NCI-H187 treated with DMSO at 0.1 percent for 48 hours (cell line): ENCODE measurements around the gene NFATC2IP.
"Not testable (repeated sequence)": the region's sequence is repeated elsewhere in the genome, so short reads cannot be mapped to it uniquely, and the experiment has no call there.

Source experiments
- DNase-seq: peaks from one replicate; lab custom pipeline; 2025; lab: John Stamatoyannopoulos, UW

NFATC2IP gene

DNA sequence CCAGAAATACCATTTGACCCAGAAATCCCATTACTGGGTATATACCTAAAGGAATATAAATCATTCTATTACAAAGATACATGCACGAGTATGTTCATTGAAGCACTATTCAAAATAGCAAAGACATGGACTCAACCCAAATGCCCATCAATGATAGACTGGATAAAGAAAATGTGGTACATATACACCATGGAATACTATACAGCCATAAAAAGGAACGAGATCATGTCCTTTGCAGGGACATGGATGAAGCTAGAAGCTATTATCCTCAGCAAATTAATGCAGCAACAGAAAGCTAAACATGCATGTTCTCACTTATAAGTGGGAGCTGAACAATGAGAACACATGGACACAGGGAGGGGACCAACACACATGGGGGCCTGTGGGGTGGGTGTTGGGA is 24.5 kb upstream of the NFATC2IP start:
- DNase-seq: not testable (repeated sequence)

DNA sequence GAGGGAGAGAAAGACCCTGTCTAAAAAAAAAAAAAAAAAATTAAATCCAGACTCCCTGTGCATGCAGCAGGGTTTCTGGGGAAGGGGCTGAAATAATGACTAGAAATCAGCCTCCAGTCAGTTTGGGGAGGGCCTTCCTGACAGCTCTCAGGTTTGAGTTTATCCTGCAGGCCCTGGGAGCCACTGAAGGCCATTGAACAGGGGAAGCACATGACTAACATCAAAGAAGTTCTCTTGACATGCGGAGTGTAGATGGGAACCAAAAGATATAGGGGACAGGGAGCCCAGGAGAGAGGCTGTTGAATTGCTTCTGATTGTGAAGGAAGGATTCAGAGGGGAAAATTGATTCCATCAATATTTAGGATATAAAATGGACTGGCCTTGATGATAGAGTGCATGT is 22.9 kb upstream of the NFATC2IP start:
- no peak for DNase-seq

- no peak for DNase-seq
Observed at GRCh38 chr16:28930203-28930602, 20.5 kb upstream of the NFATC2IP start.

- no peak for DNase-seq
Observed at GRCh38 chr16:28930652-28931051, 20.1 kb upstream of the NFATC2IP start.

GRCh38 chr16:28931801-28932225 is 18.9 kb upstream of the NFATC2IP start, which contains the start of gene CD19:
Gene CD19 (plus strand): TSS chr16:28931971. CDS start chr16:28932001, 30 bp downstream.
- no peak for DNase-seq

- no peak for DNase-seq
Observed at GRCh38 chr16:28932339-28933141, 18.2 kb upstream of the NFATC2IP start.

DNA sequence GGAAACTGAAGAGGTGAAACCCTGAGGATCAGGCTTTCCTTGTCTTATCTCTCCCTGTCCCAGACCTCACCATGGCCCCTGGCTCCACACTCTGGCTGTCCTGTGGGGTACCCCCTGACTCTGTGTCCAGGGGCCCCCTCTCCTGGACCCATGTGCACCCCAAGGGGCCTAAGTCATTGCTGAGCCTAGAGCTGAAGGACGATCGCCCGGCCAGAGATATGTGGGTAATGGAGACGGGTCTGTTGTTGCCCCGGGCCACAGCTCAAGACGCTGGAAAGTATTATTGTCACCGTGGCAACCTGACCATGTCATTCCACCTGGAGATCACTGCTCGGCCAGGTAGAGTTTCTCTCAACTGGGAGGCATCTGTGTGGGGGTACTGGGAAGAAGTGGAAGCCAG is 17.6 kb upstream of the NFATC2IP start:
- no peak for DNase-seq

- DNase-seq: no peak
Observed at GRCh38 chr16:28935346-28935745, 15.4 kb upstream of the NFATC2IP start.

DNA sequence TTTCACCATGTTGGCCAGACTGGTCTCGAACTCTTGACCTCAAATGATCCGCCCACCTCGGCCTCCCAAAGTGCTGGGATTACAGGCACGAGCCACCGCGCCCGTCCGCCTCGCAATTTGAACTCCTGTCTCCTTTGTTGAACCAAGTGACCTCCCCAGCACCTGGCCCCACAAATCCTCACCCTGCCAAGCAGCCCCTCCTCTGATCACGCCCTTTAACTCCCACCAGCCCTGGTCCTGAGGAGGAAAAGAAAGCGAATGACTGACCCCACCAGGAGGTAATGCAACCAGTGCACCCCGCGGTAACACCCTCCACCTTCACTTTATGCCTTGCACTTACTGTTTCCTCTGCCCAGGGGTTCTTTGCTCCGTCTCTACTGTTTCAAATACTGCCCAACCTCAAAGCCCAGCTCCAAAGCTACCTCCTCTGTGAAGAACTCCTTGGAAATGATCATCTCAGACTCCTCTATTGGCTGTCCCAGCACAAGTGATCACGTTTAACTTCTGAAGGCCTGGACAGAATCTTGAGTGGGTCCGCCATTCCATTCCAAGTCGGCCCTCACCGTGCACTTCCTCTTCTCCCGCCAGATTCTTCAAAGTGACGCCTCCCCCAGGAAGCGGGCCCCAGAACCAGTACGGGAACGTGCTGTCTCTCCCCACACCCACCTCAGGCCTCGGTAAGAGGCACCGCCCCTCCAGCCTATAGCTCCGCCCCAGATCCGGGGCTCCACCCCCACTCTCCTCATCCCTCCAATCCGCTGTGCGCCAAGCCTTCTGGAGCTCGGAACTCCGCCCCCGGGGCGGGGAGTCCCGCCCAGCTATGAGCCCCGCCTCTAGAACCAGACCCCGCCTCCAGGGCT is 14.6 kb upstream of the NFATC2IP start:
- no peak for DNase-seq

DNA sequence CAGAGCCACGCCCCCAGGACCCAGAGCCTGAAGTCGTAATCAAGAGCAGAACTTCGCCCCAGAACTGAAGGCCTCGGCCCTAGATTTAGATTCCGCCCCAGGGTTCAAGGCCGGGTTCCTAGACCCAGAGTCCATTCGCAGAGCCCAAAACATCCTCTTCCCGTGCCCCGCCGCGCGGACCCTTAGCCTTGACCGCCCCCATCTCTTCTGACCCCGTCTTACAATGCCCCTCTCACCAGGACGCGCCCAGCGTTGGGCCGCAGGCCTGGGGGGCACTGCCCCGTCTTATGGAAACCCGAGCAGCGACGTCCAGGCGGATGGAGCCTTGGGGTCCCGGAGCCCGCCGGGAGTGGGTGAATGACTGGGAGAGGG is 14.0 kb upstream of the NFATC2IP start:
- DNase-seq: no peak

- no peak for DNase-seq
Observed at GRCh38 chr16:28937222-28937876, 13.4 kb upstream of the NFATC2IP start.

- DNase-seq: no peak
Observed at GRCh38 chr16:28938721-28939120, 12.0 kb upstream of the NFATC2IP start.

- not testable (repeated sequence) for DNase-seq
Observed at GRCh38 chr16:28939825-28940224, 10.9 kb upstream of the NFATC2IP start.

DNA sequence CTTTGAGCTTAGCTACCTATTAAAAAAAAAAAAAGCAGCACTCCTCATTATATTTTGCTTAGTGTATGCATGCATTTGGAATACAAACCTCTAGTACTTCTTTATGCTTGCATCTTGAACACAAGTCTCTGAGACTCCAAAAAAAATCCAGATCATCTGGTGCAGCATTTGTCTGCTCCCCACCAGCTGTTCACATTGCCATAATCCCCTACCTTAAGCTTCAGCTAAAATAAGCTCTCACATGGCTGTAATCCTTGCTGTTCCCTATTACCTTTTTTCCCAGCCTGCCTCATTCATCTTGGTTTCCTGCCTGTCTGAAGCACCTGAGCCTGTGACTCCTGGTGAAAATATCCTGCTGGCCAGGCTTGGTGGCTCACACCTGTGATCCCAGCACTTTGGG is 7.5 kb upstream of the NFATC2IP start:
- no peak for DNase-seq

DNA sequence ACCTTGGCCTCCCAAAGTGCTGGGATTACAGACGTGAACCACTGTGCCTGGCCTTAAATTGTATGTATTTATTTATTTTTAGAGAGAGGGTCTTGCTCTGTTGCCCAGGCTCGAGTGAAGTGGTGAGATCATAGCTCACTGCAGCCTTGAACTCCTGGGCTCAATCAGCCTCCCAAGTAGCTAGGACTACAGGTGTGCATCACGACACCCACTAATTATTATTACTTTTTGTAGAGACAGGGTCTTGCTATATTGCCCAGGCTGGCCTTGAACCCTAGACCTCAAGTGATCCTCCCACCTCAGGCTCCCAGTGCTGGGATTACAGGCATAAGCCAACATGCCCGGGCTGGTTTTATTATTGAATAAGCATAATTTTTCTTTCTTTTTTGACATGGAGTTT is 4.1 kb upstream of the NFATC2IP start:
- DNase-seq: no peak

DNA sequence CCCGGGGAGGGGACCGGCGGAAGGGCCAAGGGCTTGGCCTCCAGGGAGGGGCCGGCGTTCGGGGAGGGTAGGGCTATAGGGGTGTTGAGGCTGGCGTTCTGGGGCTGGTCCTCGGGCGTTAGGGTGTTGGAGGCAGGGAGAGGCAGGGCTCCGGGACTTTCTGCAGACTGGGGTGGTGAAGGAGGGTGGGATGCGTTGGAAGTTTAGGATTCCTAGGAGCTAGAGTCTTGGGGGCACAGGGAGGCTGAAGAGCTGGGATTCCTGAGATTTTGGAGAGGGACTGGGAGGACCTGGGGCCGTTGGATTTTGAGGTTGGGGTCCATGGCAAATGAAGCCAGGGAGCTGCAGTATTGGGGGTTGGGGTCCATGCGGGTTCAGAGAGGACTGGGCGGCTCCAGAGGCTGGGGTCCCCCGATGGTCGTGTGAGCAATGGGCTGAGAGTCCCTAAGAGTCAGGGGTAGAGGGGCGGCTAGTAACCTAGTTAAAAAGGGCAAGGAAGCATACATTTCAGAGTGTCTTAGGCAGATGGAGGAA is 740 bp downstream of the NFATC2IP start:
- no peak for DNase-seq

- DNase-seq: no peak
Observed at GRCh38 chr16:28958216-28958615, 7.5 kb downstream of the NFATC2IP start.

DNA sequence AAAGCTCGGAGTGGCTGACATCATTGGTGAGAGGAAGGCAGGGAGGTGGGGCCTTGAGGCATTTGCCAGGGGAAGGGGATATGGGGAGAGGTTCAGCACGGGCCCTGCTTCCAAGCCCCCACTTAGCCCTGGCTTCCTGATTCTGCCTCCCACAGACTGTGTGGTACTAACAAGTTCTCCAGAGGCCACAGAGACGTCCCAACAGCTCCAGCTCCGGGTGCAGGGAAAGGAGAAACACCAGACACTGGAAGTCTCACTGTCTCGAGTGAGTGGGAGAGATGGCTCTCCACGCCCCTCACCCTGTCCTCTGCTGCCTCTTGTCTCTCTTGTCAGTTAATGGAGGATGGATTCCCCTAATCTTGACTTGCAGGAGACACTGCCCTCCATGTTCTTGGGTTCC is 8.1 kb downstream of the NFATC2IP start:
- no peak for DNase-seq

- DNase-seq: no peak
Observed at GRCh38 chr16:28964072-28964471, 13.3 kb downstream of the NFATC2IP start.

DNA sequence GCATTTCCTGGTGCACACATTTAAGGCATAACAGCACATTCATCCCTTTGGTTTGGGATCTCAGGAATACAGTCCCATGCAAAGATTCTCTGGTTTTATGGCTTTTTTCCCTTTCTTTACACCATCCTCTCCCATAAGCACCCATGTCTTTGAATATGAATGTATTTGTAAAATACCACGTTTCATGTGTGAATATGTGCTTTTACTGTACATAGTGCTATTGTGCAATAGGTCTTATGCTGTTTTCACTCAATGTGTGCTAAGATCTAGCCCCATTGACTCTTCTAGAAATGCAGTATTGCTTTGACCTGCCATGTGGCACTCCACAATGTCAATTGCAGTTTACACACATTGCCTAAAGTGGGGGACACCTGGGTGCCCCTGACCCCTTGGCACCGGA is 13.8 kb downstream of the NFATC2IP start:
- DNase-seq: no peak

DNA sequence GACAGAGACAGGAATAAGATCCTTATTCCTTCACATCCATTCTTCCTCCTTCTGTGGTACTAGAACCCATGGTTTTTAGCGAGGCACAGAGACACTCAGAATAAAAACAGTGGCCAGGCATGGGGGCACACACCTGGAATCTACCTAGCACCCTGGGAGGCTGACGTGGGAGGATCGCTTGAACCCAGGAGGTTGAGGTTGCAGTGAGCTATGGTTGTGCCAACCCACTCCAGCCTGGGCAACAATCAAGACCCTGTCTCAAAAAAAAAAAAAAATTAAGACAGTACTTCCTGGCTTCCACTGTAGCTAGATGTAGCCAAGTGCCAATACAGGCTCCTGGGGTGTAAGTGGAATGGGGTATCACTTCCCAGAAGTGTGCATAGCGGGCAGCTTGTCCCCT is 16.4 kb downstream of the NFATC2IP start:
- no peak for DNase-seq

- not testable (repeated sequence) for DNase-seq
Observed at GRCh38 chr16:28969696-28970095, 19.0 kb downstream of the NFATC2IP start.
